Osteocyte (in vitro differentiated cells): ENCODE data around the gene EPB42. TPM values are rescaled to one million over a fixed set of nuclear protein-coding genes. Genes with fewer than 3 reads are reported as not detected.

Experiments used
- DNase-seq: peaks from one replicate; pipeline ENCODE4 v3.0.0; 2021; ENCODE audit warnings: mixed read lengths; ENCODE audit not compliant: unreplicated experiment; ENCODE audit errors: extremely low spot score
- H3K27ac Mint-ChIP-seq: one replicate; pipeline ENCODE4 v1.8.0; 2021; ENCODE audit warnings: mild to moderate bottlenecking, mixed read lengths; ENCODE audit not compliant: unreplicated experiment
- H3K27me3 Mint-ChIP-seq: one replicate; pipeline ENCODE4 v1.8.0; 2021; ENCODE audit warnings: mixed read lengths; ENCODE audit not compliant: unreplicated experiment
- H3K36me3 Mint-ChIP-seq: one replicate; pipeline ENCODE4 v1.8.0; 2021; ENCODE audit warnings: mixed read lengths; ENCODE audit not compliant: unreplicated experiment
- H3K4me1 Mint-ChIP-seq: one replicate; pipeline ENCODE4 v1.8.0; 2021; ENCODE audit warnings: mixed read lengths; ENCODE audit not compliant: unreplicated experiment
- H3K4me3 Mint-ChIP-seq: one replicate; pipeline ENCODE4 v1.8.0; 2021; ENCODE audit warnings: mild to moderate bottlenecking, moderate library complexity, mixed read lengths; ENCODE audit not compliant: unreplicated experiment
- H3K9me3 Mint-ChIP-seq: one replicate; pipeline ENCODE4 v1.8.0; 2021; ENCODE audit warnings: mixed read lengths; ENCODE audit not compliant: unreplicated experiment
- total RNA-seq: library from RNA; stranded (reverse); gene quantifications from 2 replicates; pipeline ENCODE4 v1.2.1, GENCODE V29; 2021
- TF ChIP-seq, protein P1 (sequence below): fragments of 200-600 bp; sonication (generic); IDR thresholded peaks from 2 replicates; pipeline ENCODE4 v1.5.0; 2021; ENCODE audit warnings: antibody characterized with exemption, mild to moderate bottlenecking, moderate library complexity

Gene EPB42
- total RNA-seq, 1 donor from 2014 or later: not detected

DNA sequence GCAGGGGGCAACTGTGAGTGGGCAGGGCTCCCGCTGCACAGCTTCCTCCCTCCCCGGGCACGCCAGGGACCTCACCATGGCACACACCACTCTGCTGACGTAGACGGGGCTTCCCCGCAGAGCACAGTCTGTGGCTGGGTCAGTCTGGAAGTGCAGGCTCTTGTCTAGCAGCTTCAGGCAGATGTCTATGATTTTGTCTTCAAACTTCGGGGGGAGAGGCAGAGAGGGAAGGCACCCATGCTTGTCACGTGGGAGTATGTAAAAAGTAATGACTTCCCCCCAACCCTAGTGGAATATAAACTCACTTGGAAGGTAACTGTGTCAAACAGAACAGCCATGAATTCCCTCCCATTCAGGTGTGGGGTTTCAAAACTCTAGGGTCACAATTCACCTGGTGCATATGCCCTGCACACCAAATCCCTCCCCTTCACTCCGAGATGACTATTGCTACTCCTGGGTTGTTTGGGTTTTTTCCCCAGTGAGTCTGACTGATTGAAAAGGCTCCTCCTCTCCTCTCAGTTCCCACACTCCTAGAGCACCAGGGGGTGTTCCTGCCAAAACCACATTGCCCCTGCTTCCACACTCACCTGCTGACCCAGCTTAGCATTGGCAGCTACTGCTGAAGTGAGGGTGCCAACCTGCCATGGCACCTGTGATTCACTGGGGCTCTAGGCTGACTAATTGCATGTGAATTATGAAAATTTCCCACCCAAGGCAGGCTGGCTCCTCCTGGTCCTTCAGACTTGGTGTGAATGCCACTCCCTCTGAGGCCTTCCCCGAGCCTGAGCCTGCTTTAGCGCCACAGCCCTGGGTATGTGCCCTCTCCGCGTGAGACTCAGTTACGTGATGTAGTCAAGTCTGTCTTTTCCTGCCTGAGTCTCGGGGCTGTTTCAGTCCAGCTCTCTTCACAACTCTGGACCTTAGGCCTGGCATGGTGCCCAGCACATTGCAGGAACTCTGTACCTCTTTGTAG, 32.9 kb upstream of the EPB42 start:
- Mint-ChIP-seq H3K27ac (no peak overlapping the region), H3K9me3 (no peaks in the 10 kb centered on the region), H3K4me3 (no peak overlapping the region), H3K36me3 (no peaks in the 10 kb centered on the region), H3K4me1 (peaks cover 16% of the 10 kb centered on the region), H3K27me3 (peaks cover 28% of the 10 kb centered on the region)
- no peak for DNase-seq
- TF ChIP-seq, protein P1, sequence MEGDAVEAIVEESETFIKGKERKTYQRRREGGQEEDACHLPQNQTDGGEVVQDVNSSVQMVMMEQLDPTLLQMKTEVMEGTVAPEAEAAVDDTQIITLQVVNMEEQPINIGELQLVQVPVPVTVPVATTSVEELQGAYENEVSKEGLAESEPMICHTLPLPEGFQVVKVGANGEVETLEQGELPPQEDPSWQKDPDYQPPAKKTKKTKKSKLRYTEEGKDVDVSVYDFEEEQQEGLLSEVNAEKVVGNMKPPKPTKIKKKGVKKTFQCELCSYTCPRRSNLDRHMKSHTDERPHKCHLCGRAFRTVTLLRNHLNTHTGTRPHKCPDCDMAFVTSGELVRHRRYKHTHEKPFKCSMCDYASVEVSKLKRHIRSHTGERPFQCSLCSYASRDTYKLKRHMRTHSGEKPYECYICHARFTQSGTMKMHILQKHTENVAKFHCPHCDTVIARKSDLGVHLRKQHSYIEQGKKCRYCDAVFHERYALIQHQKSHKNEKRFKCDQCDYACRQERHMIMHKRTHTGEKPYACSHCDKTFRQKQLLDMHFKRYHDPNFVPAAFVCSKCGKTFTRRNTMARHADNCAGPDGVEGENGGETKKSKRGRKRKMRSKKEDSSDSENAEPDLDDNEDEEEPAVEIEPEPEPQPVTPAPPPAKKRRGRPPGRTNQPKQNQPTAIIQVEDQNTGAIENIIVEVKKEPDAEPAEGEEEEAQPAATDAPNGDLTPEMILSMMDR: no peak

DNA sequence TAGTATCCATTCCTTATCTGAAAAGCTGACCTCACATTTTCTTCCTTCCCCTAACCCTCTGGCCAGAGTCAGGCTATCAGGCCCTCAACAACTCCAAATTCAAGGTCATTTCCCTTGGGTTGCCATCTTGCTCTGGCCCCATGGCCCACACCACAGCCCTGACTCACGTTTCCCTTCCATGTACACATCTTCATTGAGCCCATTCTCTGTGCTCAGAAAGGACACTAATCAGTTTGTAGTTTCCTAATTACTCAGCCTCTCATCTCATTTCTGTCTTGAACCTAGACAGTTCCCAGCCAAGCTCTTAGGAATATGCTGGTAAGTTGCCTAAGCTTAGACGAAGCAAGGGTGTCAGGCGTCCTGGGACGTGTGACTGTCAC, 31.0 kb upstream of the EPB42 start:
- H3K27me3 Mint-ChIP-seq: peaks cover 30% of the 10 kb centered on the region
- peaks cover 16% of the 10 kb centered on the region for H3K4me1 Mint-ChIP-seq
- DNase-seq: no peak
- TF ChIP-seq, protein P1: no peak
- H3K9me3 Mint-ChIP-seq: no peaks in the 10 kb centered on the region
- peaks cover 2% of the 10 kb centered on the region for H3K36me3 Mint-ChIP-seq
- H3K27ac Mint-ChIP-seq: no peak overlapping the region
- no peak overlapping the region for H3K4me3 Mint-ChIP-seq

DNA sequence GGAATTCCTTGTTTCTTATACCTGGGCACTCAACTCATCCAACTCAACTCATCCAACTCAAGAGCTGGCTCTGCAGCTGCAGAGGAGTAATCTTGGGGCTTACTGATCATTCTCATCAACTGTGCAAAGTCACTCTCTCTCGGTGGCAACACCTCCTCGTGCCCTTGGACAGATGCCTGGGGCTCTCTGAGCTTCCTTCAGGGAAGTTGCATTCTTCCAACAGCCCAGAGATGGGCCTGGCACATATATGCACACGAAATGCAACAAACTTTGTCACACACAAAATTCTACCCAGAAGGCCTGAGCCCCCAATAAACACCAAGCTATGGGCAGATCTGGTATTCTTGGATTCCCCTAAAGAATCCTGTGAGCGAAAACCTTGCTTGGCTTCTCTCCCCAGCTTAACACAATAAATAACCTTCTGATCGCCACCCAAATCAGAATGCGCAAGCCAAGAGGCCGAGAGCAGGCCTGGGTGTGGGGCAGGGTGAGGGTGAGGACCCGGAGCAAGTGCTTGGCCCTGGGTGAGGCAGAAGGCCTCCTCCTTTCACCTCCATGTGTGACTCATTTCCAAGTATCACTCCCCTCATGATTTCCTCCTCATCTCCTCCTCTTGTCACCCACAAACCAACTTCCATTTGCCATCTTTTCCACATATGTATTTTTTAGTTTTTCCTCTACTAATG, 30.5 kb upstream of the EPB42 start:
- Mint-ChIP-seq H3K9me3 (no peaks in the 10 kb centered on the region), H3K4me3 (no peak overlapping the region), H3K27me3 (peaks cover 30% of the 10 kb centered on the region), H3K4me1 (peaks cover 16% of the 10 kb centered on the region), H3K36me3 (peaks cover 2% of the 10 kb centered on the region), H3K27ac (no peak overlapping the region)
- TF ChIP-seq, protein P1: no peak
- no peak for DNase-seq

DNA sequence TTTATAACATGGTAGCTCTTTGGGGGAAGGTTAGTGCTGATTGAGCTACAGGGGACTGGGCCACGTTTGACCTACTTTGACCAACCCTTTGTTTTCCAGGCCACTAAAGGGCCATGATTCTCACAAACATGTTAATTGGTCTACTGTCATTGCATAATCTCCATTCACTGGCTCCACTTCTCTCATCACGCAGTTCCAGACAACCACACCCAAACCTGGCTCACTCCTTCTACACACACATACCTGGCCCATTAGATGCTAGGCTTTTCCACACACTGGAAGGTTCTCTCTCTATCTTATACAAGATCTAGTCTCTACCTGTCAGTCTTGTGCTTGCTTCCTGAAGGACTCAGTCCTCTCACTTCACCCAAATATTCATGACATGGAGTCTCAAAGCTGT, 30.0 kb upstream of the EPB42 start:
- Mint-ChIP-seq H3K36me3 (peaks cover 2% of the 10 kb centered on the region), H3K27me3 (peaks cover 28% of the 10 kb centered on the region), H3K4me1 (peaks cover 16% of the 10 kb centered on the region)

More for the DNA sequence above, 30.0 kb upstream of the EPB42 start:
- TF ChIP-seq, protein P1: no peak
- no peaks in the 10 kb centered on the region for H3K9me3 Mint-ChIP-seq
- no peak for DNase-seq
- no peak overlapping the region for H3K4me3 Mint-ChIP-seq
- no peak overlapping the region for H3K27ac Mint-ChIP-seq
